NCI-H2081 treated with DMSO at 0.1 percent for 48 hours (cell line): ENCODE data around the gene SLC22A31.
"Not testable (repeated sequence)": the region's sequence is repeated elsewhere in the genome, so short reads cannot be mapped to it uniquely, and the experiment has no call there.

Experiments used
- DNase-seq: peaks from one replicate; lab custom pipeline; 2025; lab: John Stamatoyannopoulos, UW

Gene SLC22A31

GRCh38 chr16:89200124-89200849 is at the start of gene SLC22A31:
TSS of gene SLC22A31 (minus strand) at chr16:89200537. CDS start at chr16:89200501, 36 bp downstream.
- DNase-seq: no peak

DNA sequence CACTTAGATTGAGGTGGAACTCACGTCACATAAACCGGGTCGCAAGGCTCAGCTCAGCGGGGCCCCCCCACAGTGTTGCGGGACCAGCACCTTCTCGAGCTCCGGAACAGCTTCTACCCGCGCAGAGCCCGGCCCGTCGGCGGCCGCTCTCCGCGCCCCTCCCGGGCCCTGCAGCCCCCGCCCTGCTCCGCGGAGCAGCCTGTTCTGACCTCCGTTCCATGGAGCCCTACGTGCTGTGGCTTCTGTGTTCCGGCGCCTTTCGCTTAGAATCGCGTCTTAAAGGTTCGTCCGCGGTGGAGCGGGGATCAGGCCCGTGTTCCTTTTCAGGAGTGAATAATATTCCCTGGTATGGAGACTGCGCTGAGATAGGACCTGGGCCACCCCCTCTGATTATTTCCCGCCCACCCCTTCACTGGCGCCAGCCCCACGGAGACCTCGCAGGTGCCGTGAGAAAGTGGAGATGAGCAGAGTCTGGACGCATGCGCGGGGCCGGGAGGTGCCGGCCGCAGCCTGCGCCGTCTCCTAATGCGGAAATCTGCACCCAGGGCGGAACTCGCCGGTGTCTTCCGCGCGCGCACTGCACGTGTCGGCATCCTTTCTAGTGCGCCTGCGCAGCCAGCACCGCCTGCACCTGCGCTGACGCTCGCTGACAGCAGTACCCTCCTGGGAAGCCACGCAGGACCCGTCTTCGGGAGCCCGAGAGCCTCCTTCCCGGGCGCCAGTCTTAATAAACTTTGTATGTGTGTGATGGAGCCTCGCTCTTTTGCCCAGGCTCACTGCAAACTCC is 48.1 kb upstream of the SLC22A31 start:
- no peak for DNase-seq

- DNase-seq: not testable (repeated sequence)
These were observed 47.4 kb upstream of the SLC22A31 start for GRCh38 chr16:89247734-89248075.

- DNase-seq: no peak
These were observed 46.8 kb upstream of the SLC22A31 start for GRCh38 chr16:89246903-89247733.

DNA sequence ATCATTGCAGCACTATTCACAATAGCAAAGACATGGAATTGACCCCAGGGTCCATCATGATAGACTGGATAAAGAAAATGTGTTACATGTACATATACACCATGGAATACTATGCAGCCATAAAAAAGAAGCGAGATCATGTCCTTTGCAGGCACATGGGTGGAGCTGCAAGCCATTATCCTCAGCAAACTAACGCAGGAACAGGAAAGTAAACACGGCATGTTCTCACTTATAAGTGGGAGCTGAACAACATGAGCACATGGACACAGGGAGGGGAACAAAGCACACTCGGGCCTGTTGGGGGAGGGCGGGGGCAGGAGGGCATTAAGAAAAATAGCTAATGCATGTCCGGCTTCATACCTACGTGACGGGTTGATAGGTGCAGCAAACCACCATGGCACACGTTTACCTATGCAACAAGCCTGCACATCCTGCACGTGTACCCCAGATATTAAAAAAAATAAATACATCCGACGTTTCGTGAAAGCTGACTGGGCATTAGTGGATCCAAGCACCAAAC is 46.1 kb upstream of the SLC22A31 start:
- no peak for DNase-seq

DNA sequence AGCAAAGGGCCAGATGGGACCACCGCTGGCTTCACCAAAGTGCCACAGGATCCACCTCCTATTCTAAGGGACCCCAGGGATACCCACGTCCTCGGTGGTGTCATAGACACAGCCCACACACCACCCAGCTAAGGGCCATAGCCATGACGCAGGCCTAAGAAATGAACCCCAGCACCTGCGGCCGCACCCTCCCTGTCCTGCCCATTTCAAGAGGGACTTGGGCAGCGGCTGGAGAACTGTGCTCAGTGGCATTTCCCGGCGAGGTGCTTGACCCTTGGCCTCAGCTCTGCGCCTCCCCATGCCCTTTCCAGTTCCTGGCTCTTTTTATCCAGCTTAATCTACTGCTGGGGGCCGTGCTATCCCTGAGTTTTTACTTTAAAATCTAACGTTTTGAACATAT is 44.4 kb upstream of the SLC22A31 start:
- no peak for DNase-seq

- not testable (repeated sequence) for DNase-seq
These were observed 43.9 kb upstream of the SLC22A31 start for GRCh38 chr16:89244264-89244663.

DNA sequence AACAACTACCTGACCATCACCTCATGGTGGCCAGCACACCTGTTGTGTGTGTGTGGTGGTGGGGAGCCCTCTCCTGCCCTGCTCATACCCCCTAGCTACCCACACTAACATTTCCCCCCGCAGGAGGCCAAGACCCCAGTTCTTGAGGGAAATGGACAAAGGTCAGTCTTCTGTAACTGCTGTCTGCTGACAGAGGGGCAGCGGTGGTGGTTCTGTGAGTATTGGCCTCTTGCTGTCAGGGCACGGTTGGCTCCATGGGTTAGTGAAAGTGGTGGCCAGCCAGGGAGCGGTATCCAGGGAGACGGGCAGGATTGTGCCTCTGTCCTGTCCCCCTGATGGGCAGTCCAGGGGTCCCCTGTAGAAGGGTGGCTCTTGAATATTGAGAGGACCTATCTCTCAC is 43.3 kb upstream of the SLC22A31 start:
- no peak for DNase-seq

DNA sequence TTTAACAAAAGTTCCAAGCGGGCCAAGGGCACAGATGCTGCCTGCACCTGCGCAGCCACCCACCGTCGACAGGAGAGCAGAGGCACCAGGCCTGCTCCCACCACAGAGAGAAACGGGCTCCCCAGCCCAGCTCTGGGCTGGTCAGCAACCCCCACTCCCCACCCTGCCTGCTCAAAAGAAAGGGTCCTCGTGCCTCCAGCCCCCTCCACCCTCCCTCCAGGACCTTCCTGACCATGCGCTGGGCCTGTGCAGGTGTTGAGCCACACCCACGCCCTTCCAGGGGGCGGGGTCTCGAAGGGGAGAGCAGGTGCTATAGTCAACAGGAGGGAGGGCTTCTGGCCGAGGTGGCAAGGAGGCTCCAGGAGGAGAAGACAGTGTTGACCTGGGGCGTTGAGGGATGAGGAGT is 42.5 kb upstream of the SLC22A31 start:
- no peak for DNase-seq

- DNase-seq: no peak
These were observed 41.1 kb upstream of the SLC22A31 start for GRCh38 chr16:89241187-89242007.

- DNase-seq: no peak
These were observed 37.4 kb upstream of the SLC22A31 start for GRCh38 chr16:89237733-89238132.

- DNase-seq: no peak
These were observed 33.5 kb upstream of the SLC22A31 start for GRCh38 chr16:89233678-89234490.

DNA sequence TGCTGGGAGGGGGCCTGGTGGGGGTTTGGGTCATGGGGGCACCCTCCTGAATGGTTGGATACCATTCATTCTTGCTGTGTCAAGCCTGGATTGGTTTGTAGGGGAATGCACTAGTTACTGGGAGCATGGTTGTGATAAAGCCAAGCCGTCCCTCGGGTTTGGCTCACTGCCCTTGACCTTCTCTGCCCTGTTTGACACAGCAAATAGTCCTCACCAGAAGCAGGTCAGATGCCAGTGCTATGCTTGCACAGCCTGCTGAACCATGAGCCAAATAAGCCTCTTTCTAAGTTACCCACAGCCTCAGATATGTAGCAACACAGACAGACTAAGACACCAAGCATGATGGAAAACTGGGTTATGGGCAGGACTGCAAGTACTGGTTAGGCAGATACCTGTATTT is 31.8 kb upstream of the SLC22A31 start:
- no peak for DNase-seq

- no peak for DNase-seq
These were observed 29.9 kb upstream of the SLC22A31 start for GRCh38 chr16:89230255-89230654.

DNA sequence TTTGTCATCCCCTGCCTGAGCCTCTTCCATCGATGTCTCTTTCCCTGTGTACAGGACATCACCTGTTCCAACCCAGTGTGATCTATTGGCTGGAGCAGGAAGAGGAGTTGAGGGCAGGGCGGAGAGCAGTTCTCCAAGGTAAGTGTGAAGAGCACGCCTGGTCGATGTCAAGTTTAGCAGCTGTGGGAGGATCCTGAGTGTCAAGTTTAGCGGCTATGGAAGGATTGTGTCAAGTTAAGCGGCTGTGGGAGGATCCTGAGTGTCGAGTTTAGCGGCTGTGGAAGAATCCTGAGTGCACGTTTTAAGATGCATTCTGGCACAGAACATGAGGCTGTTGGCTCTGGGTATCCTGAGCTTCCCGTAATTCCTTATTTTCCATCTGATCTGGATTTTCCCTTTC is 24.3 kb upstream of the SLC22A31 start:
- no peak for DNase-seq

DNA sequence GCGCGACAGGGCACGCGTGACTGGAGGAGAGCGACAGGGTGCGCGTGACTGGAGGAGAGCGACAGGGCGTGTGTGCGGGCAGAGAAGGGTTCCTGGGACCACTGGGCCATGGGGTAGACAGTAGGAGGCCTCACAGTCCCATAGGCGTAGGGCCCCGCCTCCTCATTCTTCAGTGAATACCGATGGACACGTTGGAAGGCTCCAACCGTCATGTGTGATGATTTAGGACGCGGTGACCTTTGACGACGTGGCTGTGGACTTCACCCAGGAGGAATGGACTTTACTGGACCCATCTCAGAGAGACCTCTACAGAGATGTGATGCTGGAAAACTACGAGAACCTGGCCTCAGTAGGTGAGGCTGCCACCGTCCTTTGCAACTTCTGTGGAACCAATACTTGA is 22.6 kb upstream of the SLC22A31 start:
- no peak for DNase-seq

- no peak for DNase-seq
These were observed 21.3 kb upstream of the SLC22A31 start for GRCh38 chr16:89221604-89222003.

DNA sequence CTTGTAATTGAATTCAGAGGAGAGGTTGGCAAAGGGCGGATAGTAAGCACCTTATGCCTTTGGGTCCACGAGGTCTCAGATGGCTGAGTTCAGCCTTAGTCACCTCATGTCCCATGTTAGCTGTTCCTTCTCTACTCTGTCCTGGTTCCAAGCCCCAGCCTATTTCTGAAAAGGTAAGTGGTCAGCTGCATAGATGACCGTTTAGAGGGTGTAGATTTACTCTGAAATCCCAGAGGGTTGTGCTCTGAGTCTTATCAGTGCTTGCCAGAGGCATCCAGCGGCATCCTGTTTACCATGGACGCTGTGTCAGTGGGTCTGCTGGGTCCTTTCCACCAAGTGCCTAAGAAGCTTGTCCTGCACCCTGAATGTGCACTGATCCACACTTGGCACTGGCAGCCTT is 19.0 kb upstream of the SLC22A31 start:
- DNase-seq: no peak

DNA sequence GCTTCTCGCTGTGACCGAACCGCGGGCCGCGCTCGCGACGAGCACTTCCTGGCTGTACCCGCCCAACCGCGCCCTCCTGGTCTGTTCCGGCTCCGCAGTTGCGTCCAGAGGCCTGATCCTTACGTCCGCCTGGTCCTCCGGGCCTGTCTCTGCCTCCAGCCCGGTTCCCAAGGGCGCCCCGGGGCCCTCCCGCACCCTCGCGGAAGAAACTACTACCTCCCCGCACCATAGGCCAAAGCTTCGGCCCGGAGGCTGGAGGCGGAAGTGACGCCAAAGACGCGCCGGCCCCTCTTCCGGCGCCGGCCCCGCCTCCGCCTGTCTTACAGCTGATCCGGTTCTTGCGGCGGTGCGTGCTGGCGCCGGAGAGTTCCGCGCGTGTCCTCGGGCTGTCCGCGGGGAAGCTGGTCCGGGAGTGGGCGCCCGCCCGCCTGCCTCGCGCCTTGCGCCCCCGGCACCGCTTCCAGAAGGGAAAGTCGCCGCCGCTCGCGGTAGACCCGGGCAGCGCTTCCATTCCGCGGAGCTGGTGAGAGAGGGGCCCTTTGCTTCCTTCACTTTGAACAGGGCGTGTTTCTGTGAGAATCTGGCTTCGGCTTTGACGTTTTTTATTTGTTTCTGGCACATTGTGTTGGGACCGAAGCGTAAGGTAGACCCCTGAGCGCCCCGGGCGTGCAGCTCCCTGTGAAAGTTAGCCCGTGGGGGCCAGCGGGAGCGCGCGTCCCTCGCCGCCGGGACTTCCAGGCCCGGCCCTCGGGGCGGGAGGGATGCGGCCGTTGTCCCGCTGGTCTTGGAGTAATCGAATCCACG is 17.3 kb upstream of the SLC22A31 start, which contains the start of gene ZNF778:
TSS of gene ZNF778 (plus strand) at position 316 of the 804 bp plus-strand sequence. CDS start 3,425 bp downstream, outside the sequence.
- DNase-seq: no peak

DNA sequence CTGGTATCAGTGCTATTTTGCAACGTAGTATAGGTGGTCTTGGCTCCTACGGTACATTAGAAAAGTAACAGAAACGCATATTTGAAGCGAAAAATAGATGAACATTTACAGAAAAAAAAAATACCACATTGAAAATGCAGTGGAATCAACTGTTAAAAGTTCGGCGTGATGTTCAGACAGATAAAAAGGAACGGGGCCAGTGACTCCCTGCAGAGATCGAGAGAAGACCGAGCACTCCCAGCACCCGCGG is 16.7 kb upstream of the SLC22A31 start:
- DNase-seq: no peak
